ENCODE measurements around the gene PNMA8C. TPM values are rescaled to one million over a fixed set of nuclear protein-coding genes. Genes with fewer than 3 reads are reported as not detected.
"Not testable (repeated sequence)": the region's sequence is repeated elsewhere in the genome, so short reads cannot be mapped to it uniquely, and the experiment has no call there.

The PNMA8C gene
- total and polyA plus RNA-seq, 2 donors (not counting 3 experiments of a cell fraction or from before 2014, with no cell fraction given): not detected

DNA sequence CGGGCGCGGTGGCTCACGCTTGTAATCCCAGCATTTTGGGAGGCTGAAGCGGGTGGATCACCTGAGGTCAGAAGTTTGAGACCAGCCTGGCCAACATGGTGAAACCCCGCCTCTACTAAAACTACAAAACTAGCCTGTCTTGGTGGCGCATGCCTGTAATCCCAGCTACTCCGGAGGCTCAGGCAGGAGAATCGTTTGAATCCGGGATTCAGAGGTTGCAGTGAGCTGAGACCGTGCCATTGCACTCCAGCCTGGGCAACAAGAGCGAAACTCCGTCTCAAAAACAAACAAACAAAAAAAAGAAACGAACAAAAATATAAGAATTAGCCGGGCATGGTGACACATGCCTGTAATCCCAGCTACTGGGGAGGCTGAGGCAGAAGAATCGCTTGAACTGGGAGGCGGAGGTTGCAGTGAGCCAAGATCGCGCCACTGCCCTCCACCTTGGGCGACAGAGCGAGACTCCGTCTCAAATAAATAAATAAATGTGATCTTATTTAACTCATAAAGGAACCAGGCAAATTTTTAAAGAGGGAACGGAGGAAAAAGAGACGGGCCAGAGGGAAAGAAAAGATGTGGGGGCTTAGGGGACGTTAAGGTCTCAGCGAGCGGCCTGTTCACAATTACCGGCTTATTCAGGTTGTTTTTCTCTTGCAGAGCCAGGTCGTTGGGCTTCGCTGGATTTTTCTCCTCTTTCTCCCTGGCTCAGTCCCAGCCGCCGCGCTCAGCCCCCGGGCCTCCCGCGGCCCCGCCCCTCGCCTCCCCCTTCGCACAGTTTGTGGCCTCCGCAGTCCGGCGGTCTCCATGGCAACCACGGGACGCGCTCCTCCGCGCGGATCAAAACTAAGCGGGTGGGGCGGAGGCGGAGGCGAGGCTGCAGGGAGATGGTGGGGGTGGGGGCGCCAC lies 12.7 kb downstream of the PNMA8C start:
- H3K4me2 ChIP-seq (ENCODE audit: insufficient read depth, low read length): peak overlapping the region; percentile 48
- H3K79me2 ChIP-seq (ENCODE audit: control insufficient read depth, insufficient read depth, low read length); dilution Hi-C loops (cut with MboI; ENCODE audit: extremely low pct_ligation_motif_present, low sequenced_read_pairs); H3K27ac ChIP-seq (ENCODE audit: insufficient read depth, low read depth, low read length); intact Hi-C loops (cut with micrococcal nuclease); BruUV-seq (replicated peaks); H3K9ac ChIP-seq (replicated peaks; ENCODE audit: extremely low read depth, insufficient read depth, low read length); H3K9me1 ChIP-seq (replicated peaks; ENCODE audit: control insufficient read depth, extremely low read depth, insufficient read depth, low read length); H3K36me3 ChIP-seq (ENCODE audit: control insufficient read depth in 2 of 2, extremely low read depth in 1 of 2, insufficient read depth in 2 of 2, low read length in 2 of 2); POLR2A ChIA-PET; H4K20me1 ChIP-seq (replicated peaks; ENCODE audit: control insufficient read depth, extremely low read depth, insufficient read depth, low read length); H3K4me1 ChIP-seq (ENCODE audit: control insufficient read depth, extremely low read depth, insufficient read depth, low read length); H3K9me3 ChIP-seq (replicated peaks; ENCODE audit: control insufficient read depth, insufficient read depth, low read length): not testable (repeated sequence)
- H3K4me3 ChIP-seq (replicated peaks in 1 of 3; ENCODE audit: insufficient read depth in 1 of 3, low read depth in 1 of 3, low read length in 3 of 3): peak overlapping the region in 2 of 3 experiments; percentile 4 to 10
- FAIRE-seq (peak; percentile 56), DNase-seq (ENCODE audit: low read depth, low spot score) (peak; percentile 62)
- peak overlapping the region; percentile 9 for H2AFZ ChIP-seq (ENCODE audit: low read depth, low read length)
- CTCF ChIA-PET: interaction anchor here (1.2 to 1.9 kb wide), 5 partner anchors 9 to 71 kb away, joined by 3 to 8 read pairs (median 6); no protein-coding TSS in a partner anchor
- peaks cover 20 to 29% of the 10 kb centered on the region in 2 experiments for H3K27me3 ChIP-seq (ENCODE audit: control insufficient read depth in 2 of 2, insufficient read depth in 2 of 2, low read length in 2 of 2)

- H3K9me3 ChIP-seq (replicated peaks; ENCODE audit: control insufficient read depth, insufficient read depth, low read length); H2AFZ ChIP-seq (ENCODE audit: low read depth, low read length); H3K9ac ChIP-seq (replicated peaks; ENCODE audit: extremely low read depth, insufficient read depth, low read length); H3K79me2 ChIP-seq (ENCODE audit: control insufficient read depth, insufficient read depth, low read length); BruUV-seq (replicated peaks); FAIRE-seq; H3K27ac ChIP-seq (ENCODE audit: insufficient read depth, low read depth, low read length); H3K4me1 ChIP-seq (ENCODE audit: control insufficient read depth, extremely low read depth, insufficient read depth, low read length); H3K36me3 ChIP-seq (ENCODE audit: control insufficient read depth in 2 of 2, extremely low read depth in 1 of 2, insufficient read depth in 2 of 2, low read length in 2 of 2); H3K9me1 ChIP-seq (replicated peaks; ENCODE audit: control insufficient read depth, extremely low read depth, insufficient read depth, low read length); H3K4me2 ChIP-seq (ENCODE audit: insufficient read depth, low read length); dilution Hi-C loops (cut with MboI; ENCODE audit: extremely low pct_ligation_motif_present, low sequenced_read_pairs); DNase-seq (ENCODE audit: low read depth, low spot score); H4K20me1 ChIP-seq (replicated peaks; ENCODE audit: control insufficient read depth, extremely low read depth, insufficient read depth, low read length); intact Hi-C loops (cut with micrococcal nuclease); H3K4me3 ChIP-seq (replicated peaks in 1 of 3; ENCODE audit: insufficient read depth in 1 of 3, low read depth in 1 of 3, low read length in 3 of 3): not testable (repeated sequence)
- peaks cover 20 to 30% of the 10 kb centered on the region in 2 experiments for H3K27me3 ChIP-seq (ENCODE audit: control insufficient read depth in 2 of 2, insufficient read depth in 2 of 2, low read length in 2 of 2)
- ChIA-PET CTCF (interaction anchor here (0.7 to 1.2 kb wide), 3 partner anchors 10 to 19 kb away, joined by 3 read pairs; no protein-coding TSS in a partner anchor), POLR2A (interaction anchor here (0.6 kb wide), 1 partner anchor 124 kb away, joined by 5 read pairs; no protein-coding TSS in a partner anchor)
Observed at GRCh38 chr19:46414899-46415298, 13.8 kb downstream of the PNMA8C start.
